Heart left ventricle (tissue), 13 donors: ENCODE data around the gene MAGI2.
"Not testable (repeated sequence)": the region's sequence is repeated elsewhere in the genome, so short reads cannot be mapped to it uniquely, and the experiment has no call there.

Experiments
- POLR2A ChIP-seq, 2 donors: fragments of 450-650 bp; IDR thresholded peaks; one replicate each; pipeline ENCODE4 v1.6.1; 2017; ENCODE audit warnings: antibody characterized with exemption in 2 of 2, mild to moderate bottlenecking in 2 of 2, moderate library complexity in 2 of 2
- TF ChIP-seq, protein P1 (sequence below), 12 donors: fragments of 200-600 bp; sonication (generic) in 4 of 12; IDR thresholded peaks; one replicate each; pipeline versions ENCODE4 v1.5.0 to v1.8.0; 2018 to 2022; ENCODE audit warnings: antibody characterized with exemption in 12 of 12, mild to moderate bottlenecking in 5 of 12
- donor health status: ischemic (EF 13 %, LVEDD 7.1; RV severe dilation, severe dysfunction).
- donor health status: DM: no; HTN: yes; CAD: no.
- donor health status: DM: no; HTN: no; CAD: no.
- donor health status: ischemic (EF 25% LVEDD 6.9; RV normal size, moderate dysfunction).
- donor health status: ischemic (EF 25% LVEDD 5.7; RV mildly dilated, moderate dysfunction).
- donor health status: ischemic (EF 35%, LVEDD 5.7; RV mildly dilated, moderate dysfunction).
- donor health status: nonischemic (EF 11% LVEDD 7.7; RV severe dilation, severe dysfunction).
- donor health status: DM: yes; HTN: yes; CAD: no.
- donor health status: PGD.
- donor health status: ischemic (EF 29% LVEDD 5.4; RV normal size, mild dysfunction).
- donor health status: nonischemic (EF 23%, LVEDD 6.1; RV moderate dilation, normal function).

- TF ChIP-seq, protein P1, sequence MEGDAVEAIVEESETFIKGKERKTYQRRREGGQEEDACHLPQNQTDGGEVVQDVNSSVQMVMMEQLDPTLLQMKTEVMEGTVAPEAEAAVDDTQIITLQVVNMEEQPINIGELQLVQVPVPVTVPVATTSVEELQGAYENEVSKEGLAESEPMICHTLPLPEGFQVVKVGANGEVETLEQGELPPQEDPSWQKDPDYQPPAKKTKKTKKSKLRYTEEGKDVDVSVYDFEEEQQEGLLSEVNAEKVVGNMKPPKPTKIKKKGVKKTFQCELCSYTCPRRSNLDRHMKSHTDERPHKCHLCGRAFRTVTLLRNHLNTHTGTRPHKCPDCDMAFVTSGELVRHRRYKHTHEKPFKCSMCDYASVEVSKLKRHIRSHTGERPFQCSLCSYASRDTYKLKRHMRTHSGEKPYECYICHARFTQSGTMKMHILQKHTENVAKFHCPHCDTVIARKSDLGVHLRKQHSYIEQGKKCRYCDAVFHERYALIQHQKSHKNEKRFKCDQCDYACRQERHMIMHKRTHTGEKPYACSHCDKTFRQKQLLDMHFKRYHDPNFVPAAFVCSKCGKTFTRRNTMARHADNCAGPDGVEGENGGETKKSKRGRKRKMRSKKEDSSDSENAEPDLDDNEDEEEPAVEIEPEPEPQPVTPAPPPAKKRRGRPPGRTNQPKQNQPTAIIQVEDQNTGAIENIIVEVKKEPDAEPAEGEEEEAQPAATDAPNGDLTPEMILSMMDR (IDR thresholded peaks at IDR 0.05), result not testable (repeated sequence)
- TF ChIP-seq POLR2A (IDR thresholded peaks at IDR 0.05), result not testable (repeated sequence)
Observed at GRCh38 chr7:79071187-79071586, 382.3 kb downstream of the MAGI2 start.
